ENCODE data around the gene TUBGCP3.
"Not testable (repeated sequence)": the region's sequence is repeated elsewhere in the genome, so short reads cannot be mapped to it uniquely, and the experiment has no call there.

The TUBGCP3 gene

DNA sequence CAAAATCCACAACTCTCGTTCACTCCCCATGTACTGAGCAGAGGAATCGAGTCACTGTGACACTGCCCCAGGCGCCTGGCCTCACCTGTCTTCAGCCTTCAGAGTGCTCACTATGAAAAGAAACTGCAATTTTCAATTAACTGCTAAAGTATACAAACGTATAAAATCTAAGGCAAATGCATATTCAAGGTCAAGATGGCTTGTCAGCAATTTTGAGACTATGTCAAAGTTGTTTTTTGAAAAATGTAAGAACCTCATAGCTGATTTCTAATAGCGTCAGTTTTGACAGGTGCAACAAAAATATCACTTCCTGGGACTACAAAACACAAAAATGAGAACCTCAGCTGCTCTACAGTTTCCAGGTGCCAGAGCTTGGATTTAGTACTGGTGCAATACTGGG is 31.4 kb downstream of the TUBGCP3 start:
- H3K36me3 ChIP-seq, result peaks cover 87% of the 10 kb centered on the region
- TF ChIP-seq, protein P1, sequence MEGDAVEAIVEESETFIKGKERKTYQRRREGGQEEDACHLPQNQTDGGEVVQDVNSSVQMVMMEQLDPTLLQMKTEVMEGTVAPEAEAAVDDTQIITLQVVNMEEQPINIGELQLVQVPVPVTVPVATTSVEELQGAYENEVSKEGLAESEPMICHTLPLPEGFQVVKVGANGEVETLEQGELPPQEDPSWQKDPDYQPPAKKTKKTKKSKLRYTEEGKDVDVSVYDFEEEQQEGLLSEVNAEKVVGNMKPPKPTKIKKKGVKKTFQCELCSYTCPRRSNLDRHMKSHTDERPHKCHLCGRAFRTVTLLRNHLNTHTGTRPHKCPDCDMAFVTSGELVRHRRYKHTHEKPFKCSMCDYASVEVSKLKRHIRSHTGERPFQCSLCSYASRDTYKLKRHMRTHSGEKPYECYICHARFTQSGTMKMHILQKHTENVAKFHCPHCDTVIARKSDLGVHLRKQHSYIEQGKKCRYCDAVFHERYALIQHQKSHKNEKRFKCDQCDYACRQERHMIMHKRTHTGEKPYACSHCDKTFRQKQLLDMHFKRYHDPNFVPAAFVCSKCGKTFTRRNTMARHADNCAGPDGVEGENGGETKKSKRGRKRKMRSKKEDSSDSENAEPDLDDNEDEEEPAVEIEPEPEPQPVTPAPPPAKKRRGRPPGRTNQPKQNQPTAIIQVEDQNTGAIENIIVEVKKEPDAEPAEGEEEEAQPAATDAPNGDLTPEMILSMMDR (IDR thresholded peaks at IDR 0.05), result no peak
- no peak overlapping the region for H3K4me3 ChIP-seq (ENCODE audit: low read depth in 1 of 2, low read length in 1 of 2)
- no peaks in the 10 kb centered on the region for H3K9me3 ChIP-seq
- no peak overlapping the region for H3K27ac ChIP-seq
- H3K27me3 ChIP-seq, result no peaks in the 10 kb centered on the region
- no peaks in the 10 kb centered on the region for H3K4me1 ChIP-seq (ENCODE audit: control insufficient read depth in 1 of 2, insufficient read depth in 1 of 2, low read depth in 1 of 2, low read length in 1 of 2)

DNA sequence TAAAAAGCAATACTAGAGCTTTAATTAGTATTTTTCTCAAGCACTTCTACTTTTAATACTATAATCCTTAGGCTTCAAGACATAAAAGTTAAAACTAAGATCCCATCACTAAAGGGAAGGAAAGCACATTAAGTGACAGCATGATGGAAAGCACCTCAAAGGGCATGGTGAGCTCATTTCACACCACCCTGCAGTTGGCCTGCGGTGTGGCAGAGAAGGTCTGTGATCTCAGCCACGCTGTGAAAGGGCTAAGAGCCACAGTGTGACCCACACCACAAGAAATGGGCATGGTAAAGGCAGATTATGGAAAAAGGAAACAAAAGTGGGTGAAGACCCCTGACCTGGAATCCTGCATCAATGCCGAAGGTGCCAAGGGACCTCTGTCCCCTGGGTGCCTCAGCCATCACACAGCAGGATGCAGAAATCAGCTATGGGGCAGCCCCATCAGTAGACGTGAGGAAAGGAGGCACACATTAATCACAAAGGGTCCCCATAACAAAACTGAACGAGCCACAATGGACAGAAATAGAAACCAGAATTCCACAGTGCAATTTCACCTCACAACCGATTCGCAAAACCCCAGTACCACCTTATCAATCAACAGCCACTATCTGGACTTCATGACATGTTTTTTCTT is 33.6 kb downstream of the TUBGCP3 start:
- Histone ChIP-seq H3K9me3 (no peaks in the 10 kb centered on the region), H3K27ac (no peak overlapping the region), H3K27me3 (no peaks in the 10 kb centered on the region), H3K36me3 (peaks cover 96% of the 10 kb centered on the region), H3K4me1 (ENCODE audit: control insufficient read depth in 1 of 2, insufficient read depth in 1 of 2, low read depth in 1 of 2, low read length in 1 of 2) (no peaks in the 10 kb centered on the region), H3K4me3 (ENCODE audit: low read depth in 1 of 2, low read length in 1 of 2) (no peak overlapping the region)
- TF ChIP-seq, protein P1 (IDR thresholded peaks at IDR 0.05), result no peak

DNA sequence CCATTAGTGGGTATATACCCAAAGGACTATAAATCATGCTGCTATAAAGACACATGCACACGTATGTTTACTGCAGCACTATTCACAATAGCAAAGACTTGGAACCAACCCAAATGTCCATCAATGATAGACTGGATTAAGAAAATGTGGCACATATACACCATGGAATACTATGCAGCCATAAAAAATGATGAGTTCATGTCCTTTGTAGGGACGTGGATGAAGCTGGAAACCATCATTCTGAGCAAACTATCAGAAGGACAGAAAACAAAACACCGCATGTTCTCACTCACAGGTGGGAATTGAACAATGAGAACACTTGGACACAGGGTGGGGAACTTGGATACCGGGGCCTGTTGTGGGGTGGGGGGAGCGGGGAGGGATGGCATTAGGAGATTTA is 39.0 kb downstream of the TUBGCP3 start:
- not testable (repeated sequence) for H3K27ac ChIP-seq; H3K4me1 ChIP-seq (ENCODE audit: control insufficient read depth in 1 of 2, insufficient read depth in 1 of 2, low read depth in 1 of 2, low read length in 1 of 2); H3K9me3 ChIP-seq; H3K27me3 ChIP-seq; H3K4me3 ChIP-seq (ENCODE audit: low read depth in 1 of 2, low read length in 1 of 2)
- H3K36me3 ChIP-seq, result peaks cover 82% of the 10 kb centered on the region

DNA sequence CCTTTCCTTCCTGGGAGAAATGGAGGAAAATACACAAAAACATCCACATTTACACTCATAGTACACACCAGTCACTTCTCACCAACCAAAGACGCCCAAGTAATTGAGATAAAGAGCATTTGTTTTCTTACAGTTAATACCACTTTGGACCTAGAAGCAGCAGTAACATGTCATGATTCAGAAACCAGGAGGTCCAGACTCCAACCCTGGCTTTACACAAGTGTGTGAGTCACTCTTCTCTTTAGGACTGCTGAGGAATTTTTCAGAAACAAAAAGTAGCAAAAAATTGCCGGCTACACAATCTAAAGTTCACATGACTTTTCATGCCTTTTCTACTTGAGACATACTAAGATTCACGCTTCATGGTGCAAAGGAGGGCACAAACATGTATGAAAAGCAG is 42.1 kb downstream of the TUBGCP3 start:
- Histone ChIP-seq H3K27ac (no peak overlapping the region), H3K4me3 (ENCODE audit: low read depth in 1 of 2, low read length in 1 of 2) (no peak overlapping the region), H3K36me3 (peaks cover 53% of the 10 kb centered on the region), H3K9me3 (no peaks in the 10 kb centered on the region), H3K4me1 (ENCODE audit: control insufficient read depth in 1 of 2, insufficient read depth in 1 of 2, low read depth in 1 of 2, low read length in 1 of 2) (no peaks in the 10 kb centered on the region), H3K27me3 (no peaks in the 10 kb centered on the region)
- TF ChIP-seq, protein P1 (IDR thresholded peaks at IDR 0.05), result no peak

DNA sequence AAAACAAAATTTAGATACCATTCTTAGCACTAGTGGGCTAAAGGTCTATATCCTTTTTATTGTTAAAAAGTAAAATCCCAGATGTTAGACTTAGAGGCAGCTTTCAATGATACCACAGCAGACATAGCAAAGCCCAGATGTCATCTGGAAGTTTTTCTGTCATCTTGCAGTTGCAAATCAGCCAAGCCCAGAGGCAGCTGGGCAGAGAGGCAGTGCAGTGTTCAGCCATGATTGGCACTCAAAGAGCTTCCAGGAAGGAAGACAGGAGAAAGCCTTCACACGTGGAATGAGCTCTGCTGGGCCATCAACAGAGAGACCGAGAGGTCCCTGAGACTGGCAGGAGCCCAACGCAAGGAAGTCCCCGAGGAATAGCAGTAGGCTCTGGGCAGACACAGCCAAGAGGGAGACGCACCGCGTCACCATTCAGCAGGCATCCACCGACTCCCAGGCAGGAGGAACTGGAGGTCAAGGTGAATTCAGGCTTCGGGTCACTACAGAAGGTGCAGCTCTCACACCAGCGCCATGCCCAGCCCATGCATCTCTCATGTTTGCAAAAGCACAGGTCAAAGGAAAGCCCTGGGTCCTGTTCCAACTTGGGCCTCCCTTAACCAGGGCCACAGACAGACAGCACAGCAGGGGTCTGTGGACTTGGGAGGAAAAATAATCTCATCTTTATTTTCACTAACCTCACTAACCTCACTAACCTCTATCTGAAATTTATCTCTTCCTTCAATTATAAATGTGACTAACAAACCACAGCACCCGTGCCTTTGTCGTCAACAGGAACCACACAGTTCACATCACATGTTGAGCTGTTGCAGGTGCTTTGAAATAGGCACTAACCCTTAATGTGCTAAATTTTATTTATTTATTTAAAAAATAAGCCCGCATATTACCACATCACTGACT is 54.9 kb downstream of the TUBGCP3 start:
- H3K4me1 ChIP-seq (ENCODE audit: control insufficient read depth in 1 of 2, insufficient read depth in 1 of 2, low read depth in 1 of 2, low read length in 1 of 2), result no peaks in the 10 kb centered on the region
- TF ChIP-seq, protein P1 (IDR thresholded peaks at IDR 0.05), result no peak
- no peaks in the 10 kb centered on the region for H3K9me3 ChIP-seq
- no peak overlapping the region for H3K27ac ChIP-seq
- H3K27me3 ChIP-seq, result no peaks in the 10 kb centered on the region
- H3K36me3 ChIP-seq, result no peaks in the 10 kb centered on the region
- H3K4me3 ChIP-seq (ENCODE audit: low read depth in 1 of 2, low read length in 1 of 2), result no peak overlapping the region

DNA sequence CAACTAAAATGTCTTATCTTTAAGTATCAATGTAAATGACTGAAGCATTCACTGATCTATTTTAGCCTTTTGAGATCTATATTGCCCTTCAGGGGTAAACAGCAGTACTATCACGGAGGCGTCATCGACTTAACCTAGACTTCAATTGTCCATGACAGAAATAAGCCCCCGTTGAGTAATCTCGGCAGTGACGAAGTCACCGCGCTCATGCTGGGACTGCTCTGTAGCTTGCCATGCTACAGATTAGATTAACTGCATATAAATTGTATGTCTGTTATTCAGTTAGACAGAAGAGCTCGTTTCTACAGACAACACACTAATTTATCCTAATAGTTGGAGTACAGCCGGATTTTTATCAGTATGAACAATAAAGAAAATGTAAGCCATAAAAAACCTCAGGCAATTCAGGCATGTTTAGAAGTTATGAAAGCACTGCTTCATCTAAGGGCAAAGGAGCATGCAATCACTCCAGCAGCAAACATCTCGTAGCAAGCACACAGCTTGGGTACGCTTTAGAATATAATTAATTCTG is 56.6 kb downstream of the TUBGCP3 start:
- Histone ChIP-seq H3K27me3 (no peaks in the 10 kb centered on the region), H3K4me1 (ENCODE audit: control insufficient read depth in 1 of 2, insufficient read depth in 1 of 2, low read depth in 1 of 2, low read length in 1 of 2) (no peaks in the 10 kb centered on the region), H3K36me3 (peaks cover 15% of the 10 kb centered on the region), H3K9me3 (no peaks in the 10 kb centered on the region), H3K27ac (no peak overlapping the region), H3K4me3 (ENCODE audit: low read depth in 1 of 2, low read length in 1 of 2) (no peak overlapping the region)
- TF ChIP-seq, protein P1 (IDR thresholded peaks at IDR 0.05), result no peak
